GM12878 (cell line): ENCODE data around the gene ATL3. TPM values are rescaled to one million over a fixed set of nuclear protein-coding genes. Genes with fewer than 3 reads are reported as not detected.

Experiments used
- BCL3 ChIP-seq: IDR thresholded peaks from 2 replicates; pipeline ENCODE4 v1.6.1; 2011; ENCODE audit warnings: borderline replicate concordance, low read depth, mild to moderate bottlenecking, moderate library complexity, low read length; ENCODE audit not compliant: insufficient read depth, poor library complexity, severe bottlenecking
- CHD1 ChIP-seq: IDR thresholded peaks from 2 replicates; pipeline ENCODE4 v1.6.1; 2012; ENCODE audit warnings: low read depth, low read length, improper control_type of control experiment
- CTCF ChIP-seq, 3 experiments: IDR thresholded peaks in 2 of 3; conservative IDR thresholded peaks in 1 of 3; 2 replicates each; pipeline ENCODE4 v1.5.1; 2011; ENCODE audit warnings: low read depth in 3 of 3, low read length in 3 of 3, mild to moderate bottlenecking in 3 of 3, control low read depth in 2 of 3, moderate library complexity in 2 of 3, inconsistent platforms in 1 of 3, mixed read lengths in 1 of 3; ENCODE audit not compliant: control insufficient read depth in 2 of 3, insufficient read depth in 1 of 3; ENCODE audit errors: extremely low read depth in 1 of 3
- E2F8 ChIP-seq: fragments of 450-650 bp; IDR thresholded peaks from 2 replicates; pipeline ENCODE4 v1.6.1; 2018; ENCODE audit warnings: mild to moderate bottlenecking, low read depth, moderate library complexity; ENCODE audit not compliant: partially characterized antibody
- FOXM1 ChIP-seq: IDR thresholded peaks from 2 replicates; pipeline ENCODE4 v1.6.1; 2012; ENCODE audit warnings: low read depth, mild to moderate bottlenecking, inconsistent platforms, low read length, moderate library complexity
- HDGF ChIP-seq: fragments of 450-650 bp; IDR thresholded peaks from 2 replicates; pipeline ENCODE4 v1.6.1; 2016; ENCODE audit warnings: antibody characterized with exemption
- RELB ChIP-seq: fragments of 450-650 bp; IDR thresholded peaks from 2 replicates; pipeline ENCODE4 v1.6.1; 2017; ENCODE audit warnings: low read depth, mild to moderate bottlenecking, moderate library complexity
- SMC3 ChIP-seq: IDR thresholded peaks from 2 replicates; pipeline ENCODE4 v1.6.1; 2011; ENCODE audit warnings: low read length, improper control_type of control experiment, borderline replicate concordance
- ZNF24 ChIP-seq: fragments of 450-650 bp; IDR thresholded peaks from 2 replicates; pipeline ENCODE4 v1.6.1; 2017; ENCODE audit warnings: antibody characterized with exemption, mild to moderate bottlenecking
- polyA plus RNA-seq, 11 experiments: library from polyadenylated mRNA; depleted of rRNA in 4 of 11; unstranded in 6 of 11; stranded (reverse) in 5 of 11; fragments of >200 nt; fragmentation: Nextera tagmentation in 4 of 11; fragmentation: Illumina TruSeq in 1 of 11; extraction: Ambion mirVana in 4 of 11; extraction: Trizol in 1 of 11; gene quantifications; 1 replicate in 1 of 11; 2 replicates in 10 of 11; pipeline versions ENCODE4 v1.2.1 to v1.2.3, GENCODE V29; 2011 to 2016; ENCODE audit warnings: inconsistent platforms in 2 of 11, missing spikeins in 2 of 11, low read depth in 1 of 11
- total RNA-seq, 4 experiments: library from RNA; depleted of rRNA in 3 of 4; stranded (reverse); fragments of >200 nt in 3 of 4; fragmentation: Illumina TruSeq in 1 of 4; extraction: Trizol in 1 of 4; gene quantifications; 2 replicates each; pipeline versions ENCODE4 v1.2.1 to v1.2.3, GENCODE V29; 2013 to 2021

ATL3 gene
- total and polyA plus RNA-seq, 10 of the 15 experiments (the other 5 are each of a cell fraction or from before 2014, with no cell fraction given), result 12.0 to 36.0 (median 21.5) TPM

GRCh38 chr11:63635762-63636465 is 35.3 kb downstream of the ATL3 start (continued):
- TF ChIP-seq E2F8 (no peak), FOXM1 (peak; percentile 57; the same call in 1 of the 2 replicates), RELB (no peak), BCL3 (no peak), HDGF (peak; percentile 43; the same call in 1 of the 2 replicates), CTCF (IDR thresholded peaks at IDR 0.05 in 2 of 3, conservative IDR thresholded peaks at IDR 0.05 in 1 of 3; ENCODE audit: control insufficient read depth in 2 of 3, extremely low read depth in 1 of 3, insufficient read depth in 1 of 3, low read depth in 3 of 3, low read length in 3 of 3) (peak; percentile 78 to 92 (median 79)), CHD1 (no peak), SMC3 (peak; percentile 95), ZNF24 (no peak)
- TF ChIP-seq, all 136 proteins: peak for 7
